GM18511 (cell line): ENCODE data around the gene SNAPC4.

Experiments used
- ATAC-seq: cut with Tn5 transposase; IDR thresholded peaks from one replicate; pipeline ENCODE4 v1.9.1; 2021; ENCODE audit warnings: mild to moderate bottlenecking, moderate library complexity; ENCODE audit not compliant: unreplicated experiment

Gene SNAPC4

DNA sequence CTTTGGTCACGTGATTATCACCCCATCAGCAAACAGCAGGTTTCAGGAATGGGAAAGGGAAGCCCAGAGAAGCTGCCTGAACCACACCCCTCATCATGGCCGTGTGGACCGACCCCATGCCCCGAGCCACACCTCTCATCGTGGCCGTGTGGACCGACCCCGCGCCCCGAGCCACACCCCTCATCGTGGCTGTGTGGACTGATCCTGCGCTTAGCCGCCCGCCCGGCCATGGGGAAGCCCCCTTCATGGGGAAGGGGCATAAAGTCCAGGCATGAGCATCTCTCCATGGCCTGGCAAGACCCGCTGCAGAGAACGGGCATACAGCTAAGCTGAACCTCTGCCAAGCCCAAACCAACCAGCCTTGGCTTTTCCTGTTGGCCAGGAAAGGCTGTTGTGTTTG lies 6.4 kb downstream of the SNAPC4 start:
- no peak for ATAC-seq

DNA sequence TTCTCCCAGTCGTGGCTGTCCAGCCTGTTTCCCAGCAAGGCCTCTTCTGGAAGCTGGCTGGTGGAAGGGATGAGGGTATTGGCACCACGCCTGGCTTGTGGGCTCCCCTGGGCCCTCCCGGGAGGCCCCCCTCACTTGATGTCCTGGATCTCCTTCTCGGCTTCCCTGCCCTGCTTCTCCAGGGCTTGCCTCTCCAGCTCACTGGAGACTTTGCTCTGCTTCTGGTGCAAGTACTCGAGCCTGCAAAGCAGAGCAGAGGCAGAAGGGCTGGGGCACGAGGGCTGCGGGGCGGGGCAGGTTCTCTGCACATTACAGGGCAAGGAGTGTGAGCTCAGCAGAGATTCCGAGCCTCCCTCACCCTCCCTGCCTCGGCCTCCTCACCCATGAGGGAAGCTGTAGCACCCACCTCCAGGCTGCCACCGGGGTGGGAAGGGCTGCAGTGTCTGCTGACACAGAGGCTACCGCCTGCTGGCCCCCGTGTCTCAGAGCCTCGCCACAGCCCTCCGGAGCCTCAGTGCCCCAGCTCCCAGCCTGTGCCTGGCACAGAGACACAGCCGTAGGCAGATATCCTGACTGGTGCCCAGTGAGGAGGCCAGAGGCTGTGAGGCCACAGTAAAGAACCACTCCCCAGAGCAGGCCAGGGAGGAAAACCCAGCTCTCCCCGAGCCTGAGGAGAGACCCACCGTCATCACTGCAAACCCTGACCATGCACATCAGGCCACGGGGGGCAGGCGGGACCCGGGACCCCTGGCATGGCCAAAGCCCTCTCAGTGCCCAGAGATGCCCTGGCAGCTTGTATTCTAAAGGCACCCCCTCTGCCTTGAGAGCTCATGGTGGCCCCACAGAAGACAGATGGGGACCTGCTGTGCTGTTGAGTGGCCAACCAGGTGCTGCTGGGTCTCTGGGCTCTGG lies 7.2 kb downstream of the SNAPC4 start:
- ATAC-seq: no peak

DNA sequence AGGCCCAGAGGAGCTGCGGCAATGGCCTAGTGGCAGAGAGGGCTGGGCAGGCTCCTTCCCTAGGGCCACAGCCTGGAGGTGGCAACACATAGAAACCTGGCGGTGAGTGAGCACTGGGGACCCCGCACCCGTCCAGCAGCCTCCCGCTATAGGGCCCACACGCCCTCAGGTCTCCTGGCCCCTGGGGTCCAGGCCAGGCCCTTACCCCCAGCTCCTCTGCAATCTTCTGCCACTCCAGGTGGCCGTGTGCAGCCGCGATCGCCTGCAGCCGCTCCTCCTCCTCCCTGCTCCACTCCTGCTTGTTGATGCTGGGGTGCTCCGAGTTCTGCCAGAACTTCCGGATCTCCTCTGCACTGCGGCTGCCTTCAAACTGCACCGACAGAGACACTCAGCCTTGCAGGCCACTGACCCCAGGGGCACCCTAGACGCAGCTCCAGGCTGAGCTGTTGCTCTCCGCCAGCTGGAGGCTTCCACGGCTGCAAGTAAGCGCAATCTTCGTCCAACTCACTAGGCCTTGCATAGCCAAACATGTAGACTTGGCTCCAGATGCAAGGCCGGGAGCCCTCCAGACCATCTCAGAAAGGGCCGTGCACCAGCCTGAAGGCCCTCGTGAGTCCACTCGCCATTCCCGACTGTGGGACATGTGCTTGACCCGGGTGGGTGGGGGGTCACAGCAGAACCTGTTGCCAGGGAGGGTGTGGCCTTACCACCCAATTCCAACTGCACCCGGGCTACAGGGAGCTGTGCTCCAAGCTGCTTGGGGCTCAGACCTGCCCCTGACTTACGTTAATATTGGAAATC lies 8.0 kb downstream of the SNAPC4 start:
- ATAC-seq: no peak

DNA sequence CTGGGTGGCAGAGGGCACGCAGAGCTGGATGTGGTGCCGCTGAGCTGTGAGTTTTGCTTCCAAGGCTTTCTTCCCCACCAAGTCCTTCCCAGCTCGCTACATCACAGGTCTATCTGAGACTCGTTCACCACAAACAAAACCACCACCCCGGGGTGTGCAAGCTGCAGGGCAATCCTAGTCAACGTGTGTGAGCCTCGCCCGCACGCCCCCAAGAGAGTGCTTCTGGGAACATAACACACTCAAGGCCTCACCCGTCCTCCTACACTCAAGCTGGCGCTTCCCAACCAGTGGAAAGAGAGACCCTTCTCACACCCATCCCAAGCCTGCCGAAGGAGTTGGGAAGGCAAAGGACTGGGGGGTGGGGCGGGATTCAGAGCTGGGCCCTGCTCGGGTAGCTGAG lies 10.6 kb downstream of the SNAPC4 start:
- ATAC-seq: no peak

DNA sequence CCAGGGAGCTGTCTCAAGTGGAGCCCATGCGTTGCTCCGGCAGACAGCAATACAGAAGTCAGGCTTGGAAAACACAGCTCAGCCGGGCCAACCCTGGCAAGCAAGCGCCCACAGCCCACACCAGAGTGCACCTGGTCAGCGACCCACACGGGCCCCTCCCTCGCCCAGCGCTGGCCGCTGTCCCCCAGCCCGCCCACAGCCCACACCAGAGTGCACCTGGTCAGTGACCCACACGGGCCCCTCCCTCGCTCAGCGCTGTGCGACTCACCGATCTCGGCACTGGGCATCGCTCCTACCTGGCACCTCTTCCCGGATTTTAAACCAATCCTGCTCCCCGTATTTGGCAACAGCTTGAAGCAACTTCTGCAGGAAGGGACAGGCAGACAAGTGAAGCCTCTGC lies 12.8 kb downstream of the SNAPC4 start:
- no peak for ATAC-seq

DNA sequence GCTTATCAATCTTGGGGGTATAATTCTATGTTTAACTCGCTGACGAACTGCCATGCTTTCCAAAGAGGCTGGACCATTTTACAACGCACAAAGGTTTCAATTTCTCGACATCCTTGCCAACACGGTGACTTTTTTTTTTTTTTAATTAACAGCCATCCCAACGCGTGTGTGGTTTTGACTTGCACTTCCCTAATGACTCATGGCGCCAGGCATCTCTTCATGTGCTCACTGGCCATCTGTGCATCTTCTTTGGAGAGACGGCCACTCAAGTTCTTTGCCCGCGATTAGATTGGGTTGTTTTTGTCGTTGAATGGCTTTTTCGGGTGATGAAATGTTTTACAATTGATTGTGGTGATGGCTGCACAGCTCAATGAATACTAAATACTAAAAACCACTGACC lies 14.0 kb downstream of the SNAPC4 start:
- no peak for ATAC-seq

DNA sequence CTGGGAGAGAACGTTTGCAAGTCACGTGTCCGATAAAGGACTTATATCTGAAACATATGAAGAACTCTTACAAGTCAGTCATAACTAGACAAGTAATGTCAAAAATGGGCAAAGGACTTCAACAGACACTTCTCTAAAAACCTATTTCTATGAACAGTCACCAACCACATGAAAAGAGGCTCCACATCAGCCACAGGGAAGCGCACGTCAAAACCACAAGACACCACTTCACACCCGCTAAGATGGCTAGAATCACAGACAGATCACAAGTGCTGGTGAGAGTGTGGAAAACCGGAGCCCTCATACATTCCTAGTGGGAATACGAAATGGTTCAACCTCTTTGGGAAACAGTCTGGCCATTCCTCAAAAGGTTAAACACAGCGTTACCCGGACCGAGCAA lies 15.0 kb downstream of the SNAPC4 start:
- no peak for ATAC-seq

DNA sequence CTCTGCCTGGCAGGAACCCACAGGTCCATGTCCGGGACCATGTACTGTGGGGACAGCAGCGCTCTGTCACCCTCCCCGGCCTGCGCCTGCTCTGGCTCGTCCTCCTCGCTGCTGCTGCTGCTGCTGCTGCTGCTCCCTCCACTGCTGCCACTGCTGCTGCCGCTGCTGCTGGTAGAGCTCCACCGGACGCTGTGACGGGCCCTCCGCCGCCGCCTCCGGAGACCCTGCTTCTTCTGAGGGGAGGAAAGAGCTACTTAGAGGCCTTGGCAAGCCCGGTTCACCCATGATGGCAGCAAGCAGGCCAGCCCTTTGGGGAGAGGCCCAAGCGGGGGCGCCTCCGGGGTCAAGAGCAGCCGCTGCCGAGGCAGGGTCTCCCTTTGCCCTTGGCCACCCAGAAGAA lies 16.5 kb downstream of the SNAPC4 start:
- ATAC-seq: no peak

DNA sequence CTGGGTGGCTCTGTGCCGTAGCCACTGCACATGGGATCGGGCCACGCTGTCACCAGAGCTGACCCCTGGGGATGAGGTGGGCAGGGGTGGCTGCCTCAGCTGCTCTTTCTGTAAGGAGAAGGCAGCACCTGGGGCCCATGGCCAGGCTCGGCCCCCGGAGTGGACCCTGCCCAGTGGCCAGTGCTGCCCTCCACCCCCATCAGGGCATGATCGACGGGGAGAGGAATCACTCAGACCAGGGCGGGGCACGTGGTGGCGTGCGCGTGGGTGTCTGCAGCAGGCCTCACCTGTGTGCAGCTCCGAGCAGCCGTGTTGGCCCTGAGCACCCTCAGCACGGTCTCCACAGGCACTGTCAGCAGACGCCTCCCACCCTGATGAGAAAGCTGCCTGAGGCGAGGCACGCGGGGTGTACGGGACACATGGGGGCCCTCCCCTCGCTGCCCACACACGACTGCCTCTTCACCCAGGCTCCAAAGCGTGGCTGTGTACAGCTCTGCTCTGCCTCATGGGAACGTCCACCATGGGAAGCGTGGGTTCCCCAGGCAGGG lies 17.9 kb downstream of the SNAPC4 start:
- ATAC-seq: no peak

DNA sequence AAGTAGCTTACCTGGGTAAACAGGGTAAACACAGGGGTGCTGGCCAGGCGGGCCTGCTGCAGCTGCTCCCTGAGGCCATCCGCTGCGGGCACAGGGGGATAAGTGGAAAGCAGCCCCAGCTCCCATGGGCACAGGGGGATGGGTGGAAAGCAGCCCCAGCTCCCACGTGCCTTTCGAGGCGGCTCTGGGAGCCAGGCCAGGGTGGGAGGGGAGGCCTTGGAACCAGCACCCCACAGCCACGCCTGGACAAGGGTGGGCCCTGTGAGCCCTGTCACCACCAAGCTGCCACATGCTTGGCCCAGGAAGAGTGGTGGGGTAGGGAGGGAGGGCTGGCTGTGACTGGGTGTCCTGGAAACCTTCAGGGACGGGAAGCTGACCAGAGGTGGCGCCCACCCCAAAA lies 18.7 kb downstream of the SNAPC4 start:
- no peak for ATAC-seq

DNA sequence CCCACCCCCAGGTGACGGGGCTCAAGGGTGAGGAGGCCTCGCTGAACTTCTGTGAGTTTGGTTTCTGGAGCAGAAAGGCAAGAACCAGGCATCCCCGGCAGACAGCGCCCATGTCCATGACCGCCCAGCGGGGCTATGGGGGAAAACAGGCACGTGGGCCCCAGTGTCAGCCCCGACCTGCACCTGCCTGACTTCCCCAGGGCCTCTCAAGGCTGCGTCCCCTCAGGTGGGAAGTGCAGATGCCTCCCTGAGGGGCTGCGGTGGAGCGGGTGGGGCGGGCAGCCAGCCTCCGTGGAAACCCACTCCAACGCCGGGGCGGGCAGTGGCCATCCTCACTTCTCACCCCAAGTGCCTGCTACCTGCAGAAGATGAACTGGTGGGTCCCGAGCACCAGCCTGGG lies 19.6 kb downstream of the SNAPC4 start:
- ATAC-seq: no peak

DNA sequence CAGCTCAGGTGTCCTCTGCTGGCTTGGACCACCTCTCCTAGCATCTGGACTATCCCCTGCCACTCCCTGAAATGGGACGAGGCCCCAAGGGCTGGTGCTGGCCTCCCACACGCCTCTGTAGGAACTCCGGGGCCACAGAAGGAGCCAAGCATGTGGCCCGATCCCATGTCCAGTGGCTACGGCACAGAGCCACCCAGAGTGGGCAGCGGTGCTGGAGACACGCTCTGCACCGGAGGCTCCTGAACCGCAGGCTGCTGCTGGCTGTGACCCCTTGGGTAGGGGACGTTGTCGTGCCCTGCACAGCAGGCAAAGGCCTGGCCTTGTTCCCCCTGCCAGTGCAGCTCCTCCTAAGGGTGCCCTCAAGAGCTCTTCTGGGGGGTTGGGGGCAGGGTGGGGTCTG lies 20.1 kb downstream of the SNAPC4 start:
- ATAC-seq: no peak

DNA sequence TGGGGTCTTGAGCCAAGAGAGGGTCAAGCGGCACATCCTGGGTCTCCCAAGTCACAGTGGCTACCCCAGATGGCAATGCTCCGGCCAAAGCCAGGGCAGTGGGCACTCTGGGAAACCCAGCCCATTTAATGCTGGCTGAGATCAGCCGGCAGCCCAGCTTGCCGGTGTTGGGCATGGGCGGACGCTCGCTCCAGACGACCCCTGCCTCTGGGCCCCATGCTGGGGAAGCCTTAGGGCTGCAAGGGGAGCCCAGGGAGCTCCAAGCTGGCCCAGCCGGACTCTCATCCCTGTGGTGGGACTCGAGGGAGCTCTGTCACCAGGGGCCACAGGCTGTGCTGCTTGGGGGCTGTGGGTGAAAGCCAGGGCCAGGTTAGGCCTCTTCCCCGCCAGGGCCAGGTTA lies 20.6 kb downstream of the SNAPC4 start:
- no peak for ATAC-seq

DNA sequence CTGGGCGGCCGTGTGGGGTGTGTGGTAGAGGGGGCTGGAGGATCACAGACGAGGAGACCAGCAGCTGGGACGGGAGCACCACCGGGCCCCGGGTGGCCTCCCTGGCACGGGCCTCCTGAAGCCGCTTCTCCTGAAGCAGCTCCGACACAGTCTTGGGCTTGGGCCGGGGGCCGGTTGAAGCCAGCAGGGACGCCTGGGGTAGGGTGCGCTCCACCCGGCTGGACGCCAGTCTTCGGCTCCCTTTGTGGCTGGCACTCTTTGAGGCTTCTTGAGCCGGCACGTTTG lies 21.0 kb downstream of the SNAPC4 start:
- ATAC-seq: no peak

DNA sequence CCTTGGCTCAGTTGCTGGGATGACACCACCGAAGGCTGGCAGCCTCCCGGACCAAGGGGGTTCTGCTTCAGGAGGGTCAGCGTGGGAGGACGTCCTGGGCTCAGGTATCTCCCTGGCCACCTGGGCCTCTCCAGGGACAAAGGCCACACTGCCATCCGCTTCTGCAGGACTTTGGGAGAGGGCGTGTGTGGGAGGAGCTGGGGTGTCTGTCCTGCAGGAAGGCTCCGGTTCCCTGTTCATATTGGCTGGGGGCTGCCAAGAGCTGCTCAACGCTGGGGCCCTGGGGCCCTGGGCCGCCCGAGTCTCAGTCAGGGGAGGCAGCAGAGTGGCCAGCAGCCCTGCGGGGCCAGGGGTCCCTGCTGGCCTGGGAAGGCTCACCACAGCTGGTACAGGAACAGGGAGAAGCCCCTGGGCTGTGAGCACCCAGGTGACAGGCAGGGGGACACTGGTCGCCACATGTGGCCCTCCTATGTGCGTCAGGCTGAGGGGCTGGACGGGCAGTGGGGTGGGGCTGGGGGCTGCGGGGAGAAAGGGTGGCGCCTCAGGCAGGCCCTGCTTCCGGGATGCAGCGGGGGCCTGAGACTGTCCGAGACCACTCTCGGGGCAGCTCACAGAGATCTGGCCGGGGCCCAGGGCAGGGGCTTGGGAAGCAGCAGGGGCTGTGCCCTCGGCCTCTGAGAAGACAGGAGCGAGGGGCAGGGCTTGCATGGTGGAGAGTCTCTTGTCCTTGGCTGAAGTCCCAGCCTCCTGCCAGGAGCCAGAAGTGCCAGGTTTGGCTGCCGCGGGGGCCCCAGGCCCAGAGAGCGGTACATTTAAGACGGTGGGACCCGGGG lies 21.6 kb downstream of the SNAPC4 start:
- no peak for ATAC-seq

DNA sequence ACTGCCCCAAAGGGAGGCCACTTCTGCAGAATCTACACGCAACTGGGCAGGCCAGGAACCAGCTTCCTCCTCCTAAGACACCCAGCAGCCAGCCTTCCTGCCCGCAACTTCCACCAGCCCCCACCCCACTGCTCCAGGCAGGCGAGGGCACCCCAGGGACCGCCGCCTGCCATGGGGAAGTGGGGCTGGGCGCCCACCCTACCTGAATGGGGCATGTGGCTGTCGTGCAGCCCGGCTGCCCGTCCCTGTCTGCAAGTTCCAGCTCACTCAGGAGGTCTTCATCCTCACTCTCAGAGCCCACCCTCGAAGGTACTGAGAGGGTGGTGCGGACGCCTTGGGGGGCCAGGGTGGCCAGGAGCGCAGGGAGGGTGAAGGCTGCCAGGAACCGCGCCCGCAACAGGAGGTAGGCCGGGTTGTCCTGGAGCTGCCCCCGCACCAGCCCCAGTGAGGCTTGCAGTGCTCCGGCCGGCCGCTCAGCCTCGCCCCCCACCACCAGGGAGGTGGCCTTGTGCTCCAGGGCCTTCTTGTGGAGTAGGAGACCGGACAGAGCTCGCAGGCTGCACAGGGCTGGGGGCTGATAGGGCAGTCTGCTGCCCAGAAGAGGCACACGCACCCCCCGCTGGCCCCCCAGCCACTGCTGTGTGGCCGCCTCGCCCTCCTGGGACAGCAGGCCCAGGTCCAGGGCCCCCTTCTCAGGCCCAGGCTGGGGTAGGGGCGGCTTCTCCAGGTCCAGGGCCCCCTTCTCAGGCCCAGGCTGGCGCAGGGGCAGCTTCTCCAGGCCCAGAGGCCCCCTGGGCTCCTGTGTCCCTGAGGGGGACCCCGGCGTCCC lies 22.4 kb downstream of the SNAPC4 start:
- ATAC-seq: no peak

DNA sequence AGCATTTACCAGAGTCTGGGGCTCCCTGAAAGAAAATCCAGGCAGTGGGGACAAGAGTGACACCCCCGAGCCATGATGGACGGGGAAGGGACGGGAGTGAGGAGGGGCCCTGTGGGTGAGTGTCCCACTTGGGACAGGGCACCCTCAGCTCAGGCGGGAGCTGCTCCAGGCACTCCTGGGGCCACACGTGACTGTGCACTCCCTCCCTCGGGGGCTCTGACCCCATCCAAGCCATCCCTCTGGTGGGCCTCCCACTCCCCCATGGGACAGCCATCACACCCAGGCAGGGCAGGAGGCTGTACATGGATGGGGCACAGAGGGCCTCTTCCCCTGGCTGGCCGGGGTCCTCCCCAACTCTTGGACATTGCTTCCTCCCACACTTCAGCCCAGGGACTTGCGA lies 23.5 kb downstream of the SNAPC4 start:
- no peak for ATAC-seq

DNA sequence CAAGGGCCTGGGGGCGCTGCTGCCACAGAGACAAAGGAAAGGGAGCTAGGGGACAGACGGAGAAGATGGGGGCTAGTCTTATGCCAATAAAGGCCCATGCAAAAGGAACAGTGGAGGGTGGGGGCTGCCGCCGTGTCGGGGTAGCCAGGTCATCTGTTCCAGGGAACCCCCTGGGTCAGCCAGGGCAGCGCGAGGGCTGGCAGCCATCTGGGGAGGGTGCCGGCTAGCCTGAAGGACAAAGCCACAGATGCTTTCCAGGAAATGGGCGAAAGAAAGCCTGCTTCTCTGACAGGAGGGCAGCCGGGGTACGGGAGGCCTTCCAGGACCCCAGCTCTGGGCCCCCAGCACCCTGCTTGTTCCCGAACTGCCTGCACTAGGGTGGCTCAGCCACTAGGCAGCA lies 24.9 kb downstream of the SNAPC4 start:
- ATAC-seq: no peak

DNA sequence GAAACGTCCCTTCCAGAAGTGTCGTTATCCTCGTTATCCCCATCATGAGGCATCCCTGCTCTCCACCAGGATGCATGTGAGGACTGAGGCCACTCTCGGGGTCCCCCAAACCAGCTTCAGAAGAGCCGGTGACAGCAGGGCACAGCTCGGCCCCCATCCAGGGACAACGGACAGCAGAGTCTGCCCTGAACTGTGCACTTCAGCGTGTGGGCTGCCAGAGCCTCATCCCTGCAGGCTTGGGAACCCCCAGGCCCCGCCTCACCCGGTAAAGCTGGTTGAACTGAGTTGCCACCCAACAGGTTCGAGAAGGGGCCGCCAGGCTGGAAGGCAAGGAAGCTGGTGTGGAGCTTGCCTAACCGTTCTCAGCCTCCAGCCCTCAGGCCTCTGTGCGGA lies 25.8 kb downstream of the SNAPC4 start:
- ATAC-seq: no peak
